Vagina (tissue), 2 donors: ENCODE measurements around the gene PRKCE. TPM values are rescaled to one million over a fixed set of nuclear protein-coding genes. Genes with fewer than 3 reads are reported as not detected.

Experiments
- DNase-seq, 2 donors: peaks; one replicate each; pipeline ENCODE4 v3.0.0-alpha.2; 2017; ENCODE audit errors: extremely low spot score in 2 of 2
- H3K27ac ChIP-seq: fragments of 200-600 bp; sonication (generic); one replicate; pipeline ENCODE4 v1.5.1; 2019
- H3K27me3 ChIP-seq: fragments of 200-600 bp; sonication (generic); one replicate; pipeline ENCODE4 v1.5.1; 2019
- H3K36me3 ChIP-seq, 2 donors: fragments of 200-600 bp; sonication (generic); one replicate each; pipeline ENCODE4 v1.5.1; 2017 to 2019
- H3K4me1 ChIP-seq: fragments of 200-600 bp; sonication (generic); one replicate; pipeline ENCODE4 v1.5.1; 2019
- H3K4me3 ChIP-seq, 2 donors: fragments of 200-600 bp; sonication (generic); 1 replicate in 1 of 2; 2 replicates in 1 of 2; pipeline ENCODE4 v1.5.1; 2016 to 2019
- H3K9me3 ChIP-seq: fragments of 200-600 bp; sonication (generic); one replicate; pipeline ENCODE4 v1.5.1; 2019
- CTCF ChIP-seq, 3 experiments: fragments of 450-650 bp in 2 of 3; fragments of 200-600 bp in 1 of 3; sonication (generic) in 1 of 3; IDR thresholded peaks; one replicate each; pipeline ENCODE4 v1.5.1; 2017 to 2019; ENCODE audit warnings: antibody characterized with exemption in 3 of 3, mild to moderate bottlenecking in 2 of 3, moderate library complexity in 2 of 3
- POLR2A ChIP-seq, 2 donors: fragments of 450-650 bp; IDR thresholded peaks; one replicate each; pipeline ENCODE4 v1.6.1; 2017; ENCODE audit warnings: antibody characterized with exemption in 2 of 2, mild to moderate bottlenecking in 2 of 2, moderate library complexity in 2 of 2
- POLR2AphosphoS5 ChIP-seq, 2 donors: sonication (generic); formaldehyde crosslinking; IDR thresholded peaks; one replicate each; pipeline ENCODE4 v1.9.0; 2017; ENCODE audit warnings: antibody characterized with exemption in 2 of 2, mild to moderate bottlenecking in 2 of 2, low read depth in 1 of 2; ENCODE audit not compliant: insufficient read depth in 1 of 2
- intact Hi-C: fragments of 100-400 bp; cut with DNase I; formaldehyde crosslinking; loops from one replicate; pipeline ENCODE4 v1.15.1; 2023
- total RNA-seq: library from RNA; depleted of rRNA; stranded (reverse); fragments of >200 nt; gene quantifications from one replicate; pipeline ENCODE4 v1.2.3, GENCODE V29; 2016

PRKCE gene
- total RNA-seq, 1 donor from 2014 or later: 11.8 TPM

GRCh38 chr2:46150445-46150955 is 499.0 kb downstream of the PRKCE start:
- H3K4me1 ChIP-seq: no peaks in the 10 kb centered on the region
- no peaks in the 10 kb centered on the region for H3K27me3 ChIP-seq
- intact Hi-C loops: no loop called here
- H3K9me3 ChIP-seq: no peaks in the 10 kb centered on the region
- no peak for DNase-seq
- TF ChIP-seq CTCF (IDR thresholded peaks at IDR 0.05): no peak
- no peak for TF ChIP-seq POLR2AphosphoS5 (IDR thresholded peaks at IDR 0.05; ENCODE audit: insufficient read depth in 1 of 2, low read depth in 1 of 2)
- TF ChIP-seq POLR2A (IDR thresholded peaks at IDR 0.05): no peak
- H3K4me3 ChIP-seq: no peak overlapping the region
- H3K36me3 ChIP-seq: no peaks in the 10 kb centered on the region
- H3K27ac ChIP-seq: no peak overlapping the region

GRCh38 chr2:46151577-46151976 is 500.1 kb downstream of the PRKCE start:
- H3K4me1 ChIP-seq: no peaks in the 10 kb centered on the region
- no peaks in the 10 kb centered on the region for H3K27me3 ChIP-seq
- TF ChIP-seq CTCF (IDR thresholded peaks at IDR 0.05) (no peak), POLR2A (IDR thresholded peaks at IDR 0.05) (no peak), POLR2AphosphoS5 (IDR thresholded peaks at IDR 0.05; ENCODE audit: insufficient read depth in 1 of 2, low read depth in 1 of 2) (no peak)
- no peak for DNase-seq
- H3K36me3 ChIP-seq: no peaks in the 10 kb centered on the region
- H3K27ac ChIP-seq: no peak overlapping the region
- no peak overlapping the region for H3K4me3 ChIP-seq
- intact Hi-C loops: no loop called here
- no peaks in the 10 kb centered on the region for H3K9me3 ChIP-seq

GRCh38 chr2:46153996-46154753 is 502.7 kb downstream of the PRKCE start:
- Histone ChIP-seq H3K27me3 (no peaks in the 10 kb centered on the region), H3K4me1 (no peaks in the 10 kb centered on the region), H3K4me3 (no peak overlapping the region), H3K9me3 (no peaks in the 10 kb centered on the region), H3K27ac (no peak overlapping the region), H3K36me3 (no peaks in the 10 kb centered on the region)
- TF ChIP-seq CTCF (IDR thresholded peaks at IDR 0.05) (no peak), POLR2A (IDR thresholded peaks at IDR 0.05) (no peak), POLR2AphosphoS5 (IDR thresholded peaks at IDR 0.05; ENCODE audit: insufficient read depth in 1 of 2, low read depth in 1 of 2) (no peak)
- DNase-seq: no peak
- intact Hi-C loops: no loop called here

GRCh38 chr2:46157072-46157965 is 505.8 kb downstream of the PRKCE start:
- H3K4me3 ChIP-seq: no peak overlapping the region
- no peak overlapping the region for H3K27ac ChIP-seq
- H3K36me3 ChIP-seq: no peaks in the 10 kb centered on the region
- no peaks in the 10 kb centered on the region for H3K27me3 ChIP-seq
- DNase-seq: no peak
- no peak for TF ChIP-seq CTCF (IDR thresholded peaks at IDR 0.05)
- no peak for TF ChIP-seq POLR2AphosphoS5 (IDR thresholded peaks at IDR 0.05; ENCODE audit: insufficient read depth in 1 of 2, low read depth in 1 of 2)
- TF ChIP-seq POLR2A (IDR thresholded peaks at IDR 0.05): no peak
- H3K4me1 ChIP-seq: peaks cover 9% of the 10 kb centered on the region
- H3K9me3 ChIP-seq: no peaks in the 10 kb centered on the region
- intact Hi-C loops: no loop called here
